ENCODE measurements around the gene TMEM86B.
A peak's percentile ranks its signal among the peaks of the same experiment; 100 is the strongest.

TMEM86B gene

GRCh38 chr19:55228403-55229031, at the start of gene TMEM86B:
Gene TMEM86B (minus strand): TSS chr19:55228763. CDS start chr19:55228741, 22 bp downstream.
- DNase-seq: no peak

- no peak for DNase-seq
These were observed 48.9 kb upstream of the TMEM86B start for GRCh38 chr19:55277494-55277893.

- DNase-seq: no peak
These were observed 48.3 kb upstream of the TMEM86B start for GRCh38 chr19:55276720-55277430.

GRCh38 chr19:55275851-55276719, 47.5 kb upstream of the TMEM86B start:
- no peak for DNase-seq

GRCh38 chr19:55273978-55274707, 45.6 kb upstream of the TMEM86B start:
- DNase-seq: no peak

GRCh38 chr19:55272142-55272541, 43.6 kb upstream of the TMEM86B start:
- no peak for DNase-seq

- DNase-seq: no peak
These were observed 41.8 kb upstream of the TMEM86B start for GRCh38 chr19:55270172-55270942.

- no peak for DNase-seq
These were observed 40.7 kb upstream of the TMEM86B start for GRCh38 chr19:55269299-55269698.

- no peak for DNase-seq
These were observed 38.3 kb upstream of the TMEM86B start for GRCh38 chr19:55266840-55267239.

- DNase-seq: no peak
These were observed 37.8 kb upstream of the TMEM86B start for GRCh38 chr19:55266404-55266803.

- no peak for DNase-seq
These were observed 37.3 kb upstream of the TMEM86B start for GRCh38 chr19:55265723-55266386.

GRCh38 chr19:55265173-55265572, 36.6 kb upstream of the TMEM86B start:
- DNase-seq: no peak

- DNase-seq: no peak
These were observed 36.0 kb upstream of the TMEM86B start for GRCh38 chr19:55264531-55264930.

GRCh38 chr19:55262359-55262758, 33.8 kb upstream of the TMEM86B start:
- no peak for DNase-seq

- no peak for DNase-seq
These were observed 33.1 kb upstream of the TMEM86B start for GRCh38 chr19:55261671-55262126.

- DNase-seq: no peak
These were observed 31.1 kb upstream of the TMEM86B start for GRCh38 chr19:55259540-55260210.

GRCh38 chr19:55258828-55259539, 30.4 kb upstream of the TMEM86B start, which contains the start of gene PPP6R1:
Gene PPP6R1 (minus strand): TSS chr19:55259017. CDS start chr19:55247103, 11,914 bp downstream.
- peak; percentile 98 for DNase-seq

- DNase-seq: no peak
These were observed 29.9 kb upstream of the TMEM86B start for GRCh38 chr19:55258476-55258827.

GRCh38 chr19:55257461-55258420, 29.2 kb upstream of the TMEM86B start:
- no peak for DNase-seq

Data from NCI-H1436 treated with DMSO at 0.1 percent for 48 hours (cell line).